HG03354 (cell line): Measurements from ENCODE around the gene LIN37.

Experiments
- ATAC-seq: cut with Tn5 transposase; IDR thresholded peaks from one replicate; pipeline ENCODE4 v1.9.1; 2021; ENCODE audit warnings: mild to moderate bottlenecking; ENCODE audit not compliant: unreplicated experiment, poor library complexity, severe bottlenecking

Gene LIN37, protein sequence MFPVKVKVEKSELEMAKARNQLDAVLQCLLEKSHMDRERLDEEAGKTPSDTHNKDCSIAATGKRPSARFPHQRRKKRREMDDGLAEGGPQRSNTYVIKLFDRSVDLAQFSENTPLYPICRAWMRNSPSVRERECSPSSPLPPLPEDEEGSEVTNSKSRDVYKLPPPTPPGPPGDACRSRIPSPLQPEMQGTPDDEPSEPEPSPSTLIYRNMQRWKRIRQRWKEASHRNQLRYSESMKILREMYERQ

DNA sequence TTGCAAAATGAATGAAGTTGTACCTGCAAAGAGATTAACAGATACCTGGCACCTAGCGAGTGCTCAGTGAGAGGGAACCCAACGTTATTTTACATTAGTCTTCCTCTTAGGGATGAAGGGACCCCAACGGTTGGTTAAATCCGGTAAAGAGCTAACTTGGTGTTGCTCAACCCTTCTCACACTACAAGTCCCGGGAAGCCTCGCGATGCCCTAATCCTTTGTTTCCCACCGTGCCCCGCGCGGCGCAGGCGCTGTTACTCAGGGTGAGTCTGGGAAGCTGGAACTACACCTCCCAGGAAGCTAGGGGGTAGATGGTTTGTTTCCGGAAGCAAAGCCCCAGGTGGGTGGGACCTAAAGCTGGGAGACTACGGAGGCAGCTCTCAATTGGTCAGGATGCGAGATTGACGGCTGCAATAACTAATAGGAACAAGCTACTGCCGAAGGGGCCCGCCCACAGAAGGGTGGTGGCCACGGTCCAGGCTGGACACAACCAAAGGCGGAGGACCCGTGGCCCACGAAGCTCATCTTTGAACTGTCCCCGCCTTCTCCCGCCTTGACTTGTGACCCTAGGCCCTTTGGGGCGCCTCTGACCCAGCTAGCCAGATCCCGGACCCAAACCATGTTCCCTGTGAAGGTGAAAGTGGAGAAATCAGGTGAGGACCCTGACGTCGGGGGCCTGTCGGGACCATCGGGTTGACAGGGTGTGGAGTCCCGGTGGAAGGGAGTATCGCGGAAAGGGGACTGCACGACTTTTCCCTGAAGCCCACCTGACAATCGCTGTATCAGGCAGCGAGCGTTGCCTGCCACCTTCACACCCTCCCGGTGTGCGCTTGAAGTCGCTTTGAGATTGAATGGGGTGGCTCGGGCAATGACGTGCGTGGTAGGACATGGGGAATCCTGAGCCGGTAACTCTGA, at the start of gene LIN37:
Gene LIN37 (plus strand): TSS at position 471 of the 915 bp plus-strand sequence. CDS start 149 bp downstream, at position 620.
- peak; percentile 70 for ATAC-seq

DNA sequence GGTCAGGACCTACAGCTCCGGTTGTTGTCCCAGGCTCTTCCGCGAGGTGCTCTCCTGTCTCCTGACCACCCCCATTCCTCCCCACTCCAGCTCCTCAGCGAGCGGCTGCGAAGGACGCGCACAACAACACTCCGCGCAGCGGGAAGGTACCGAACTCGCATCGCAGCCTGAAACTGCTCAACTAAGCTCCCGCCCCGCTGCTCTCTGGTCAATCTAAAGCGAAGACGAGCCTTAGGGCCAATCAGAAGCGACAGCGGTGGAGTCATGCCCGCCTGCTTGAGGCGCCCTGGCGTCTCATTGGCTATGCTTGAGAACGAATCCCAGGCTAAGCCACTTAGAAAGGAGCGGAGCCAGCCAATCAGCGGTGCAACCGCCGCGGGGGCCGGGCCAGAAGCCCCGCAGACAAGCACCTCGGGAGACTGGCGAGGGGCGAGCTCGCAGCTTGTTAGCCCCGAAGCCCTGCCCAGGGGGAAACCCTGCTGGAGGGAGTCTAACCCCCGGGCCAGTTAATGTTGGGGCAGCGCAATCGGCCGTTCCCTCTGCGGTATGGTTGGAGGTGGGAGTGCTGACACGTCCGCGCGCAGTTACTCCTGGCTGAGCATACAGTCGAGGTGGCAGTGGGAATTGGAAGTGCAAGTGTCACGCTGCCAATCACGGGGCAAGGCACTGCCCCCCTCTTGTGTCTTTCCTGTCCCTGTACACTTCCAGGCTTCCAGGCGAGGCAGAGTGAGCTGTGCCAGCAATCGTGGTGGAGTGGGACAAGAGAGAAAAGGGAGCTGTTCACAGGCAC, 46.0 kb upstream of the LIN37 start:
- ATAC-seq = peak; percentile 96

DNA sequence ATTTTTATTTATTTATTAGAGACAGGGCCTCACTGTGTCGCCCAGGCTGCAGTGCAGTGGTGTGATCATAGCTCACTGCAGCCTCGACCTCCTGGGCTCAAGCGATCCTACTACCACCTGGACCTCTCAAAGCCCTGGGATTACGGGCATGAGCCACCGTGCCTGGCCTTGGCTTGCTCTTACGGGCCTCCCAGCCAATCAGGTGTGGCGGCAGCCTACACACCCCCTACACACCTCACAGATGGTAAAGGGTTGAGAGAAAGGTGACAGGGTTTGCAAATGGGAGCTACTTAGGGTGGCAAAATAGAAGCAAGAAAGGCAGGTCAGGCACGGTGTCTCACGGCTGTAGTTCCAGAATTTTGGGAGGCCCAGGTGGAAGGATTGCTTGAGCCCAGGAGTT, 45.0 kb upstream of the LIN37 start:
- no peak for ATAC-seq

DNA sequence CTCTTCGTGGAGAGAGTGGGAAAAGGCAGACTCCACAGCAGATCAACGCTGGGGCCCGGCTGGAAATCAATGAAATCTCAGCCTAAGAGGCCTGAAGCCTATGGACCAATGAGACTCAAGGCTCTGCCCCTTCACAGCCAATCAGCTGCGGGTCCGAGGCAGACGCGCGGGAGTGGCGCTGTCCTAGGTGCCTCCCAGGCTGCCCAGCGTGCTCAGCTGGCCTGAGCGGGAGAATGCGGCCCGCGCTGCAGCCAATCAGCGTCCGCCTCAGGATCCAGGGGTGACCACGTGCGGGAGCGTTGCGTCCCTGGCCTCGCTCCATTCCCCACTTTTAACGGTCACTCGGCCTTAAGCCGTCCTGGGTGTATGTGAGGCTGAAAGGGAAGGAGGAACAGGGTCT, 44.2 kb upstream of the LIN37 start, which contains the start of gene ZBTB32:
Gene ZBTB32 (plus strand): TSS at position 341 of the 400 bp plus-strand sequence. CDS start 10,069 bp downstream, outside the sequence.
- ATAC-seq = no peak

DNA sequence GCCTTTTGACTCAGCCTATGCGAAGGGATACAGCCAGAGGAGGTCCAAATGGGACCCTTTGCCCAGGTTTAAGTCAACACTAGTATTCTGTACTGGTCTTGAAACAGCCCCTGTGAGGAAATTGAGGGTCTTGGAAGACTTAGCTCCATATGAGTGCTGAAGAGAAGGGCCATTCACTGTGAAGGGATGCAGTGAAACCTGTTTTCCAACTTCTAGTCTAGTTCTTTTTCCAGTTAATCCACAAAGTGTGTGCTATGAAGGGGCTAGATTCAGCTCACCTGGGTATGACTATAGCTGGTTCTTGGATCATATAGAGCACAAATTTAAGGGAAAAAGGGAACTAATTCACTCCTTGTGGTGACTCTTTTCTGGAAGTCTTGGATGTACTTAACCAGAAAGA, 40.0 kb upstream of the LIN37 start:
- ATAC-seq = no peak

DNA sequence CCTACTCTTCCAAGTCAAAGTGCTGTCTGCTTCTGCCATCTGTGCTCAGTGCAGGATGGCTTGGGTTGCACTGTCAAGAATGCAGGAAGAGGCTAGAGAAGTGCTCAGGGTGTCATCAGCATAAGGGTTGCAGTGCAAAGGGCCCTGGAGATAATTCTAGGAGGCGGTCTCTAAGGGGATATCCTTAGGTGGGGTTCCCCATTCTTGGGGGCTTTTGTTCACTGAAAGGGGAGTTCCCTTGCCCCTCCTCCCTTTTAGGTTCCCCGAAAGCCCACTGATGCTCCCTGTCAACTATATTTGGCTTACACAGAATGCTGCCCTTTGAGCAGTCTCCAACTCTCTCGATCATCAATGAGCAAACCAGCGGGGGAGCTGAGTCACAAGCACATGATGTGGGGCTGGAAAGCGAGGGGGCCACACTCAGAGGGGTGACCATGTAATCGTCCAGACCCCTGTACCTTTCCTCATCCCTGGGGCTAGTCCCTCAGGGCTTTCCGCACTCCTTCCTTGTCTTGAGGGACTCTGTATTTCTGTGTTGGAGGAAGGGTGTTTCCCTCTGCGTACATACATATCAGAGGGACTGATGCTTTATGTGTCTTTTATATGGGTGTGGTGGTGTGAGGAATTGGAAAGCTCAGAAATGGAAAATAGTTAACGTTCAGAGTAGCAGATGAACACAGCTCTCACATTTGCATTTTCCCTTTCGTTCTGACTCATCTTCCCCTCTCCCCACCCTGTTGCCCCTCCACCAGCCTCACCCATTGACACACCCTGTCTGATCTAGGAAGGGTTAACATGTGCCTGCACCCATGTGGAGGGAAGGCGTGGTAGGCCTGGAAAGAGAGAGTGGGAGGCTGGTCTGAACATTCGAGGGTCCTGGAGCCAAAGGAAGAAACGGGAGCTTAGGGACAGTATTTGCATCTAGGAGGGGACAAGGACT, 37.3 kb upstream of the LIN37 start:
- ATAC-seq = peak; percentile 42

DNA sequence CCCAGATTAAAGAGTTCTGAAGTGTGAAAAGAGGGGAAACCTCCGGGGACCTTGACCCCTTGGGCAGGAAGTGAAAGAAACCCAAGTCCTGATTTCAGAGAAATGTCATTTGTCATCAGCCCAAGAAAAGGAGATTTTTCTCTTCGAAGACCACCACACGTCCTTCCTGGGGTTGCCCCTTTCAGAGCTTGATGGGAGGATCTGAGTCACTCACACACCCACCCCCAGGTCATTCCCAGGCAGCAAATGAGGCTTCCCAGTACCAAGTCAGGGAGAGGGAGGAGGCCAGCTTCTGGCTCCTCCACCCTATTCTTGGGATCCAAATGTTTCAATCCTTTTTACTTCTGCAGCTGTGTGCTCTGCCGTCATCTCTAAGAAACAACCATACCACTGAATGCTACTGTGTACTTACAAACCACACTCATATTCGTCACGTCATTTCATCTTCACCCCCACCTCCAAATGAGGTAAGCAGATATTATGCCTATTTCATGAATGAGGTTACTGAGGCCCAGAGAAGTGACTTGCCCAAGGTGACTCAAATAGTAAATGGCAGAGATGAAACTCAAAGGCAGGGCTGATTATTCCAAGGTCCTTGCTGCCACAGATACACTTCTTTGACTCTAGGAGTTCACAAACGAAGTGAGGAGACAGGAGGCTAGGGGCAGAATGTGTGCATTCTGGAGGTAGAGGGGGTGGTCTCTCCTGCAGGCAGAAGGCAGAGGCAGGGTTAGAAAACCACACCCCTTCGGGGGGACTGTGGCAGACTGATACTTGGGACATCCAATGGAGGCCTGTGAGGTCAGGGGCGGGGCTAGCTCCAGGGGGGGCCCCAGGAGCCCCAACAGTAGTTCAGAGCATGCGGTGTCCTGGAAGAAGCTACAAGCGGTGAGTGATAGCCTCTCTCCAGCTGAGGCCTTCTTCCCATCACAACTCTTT, 35.5 kb upstream of the LIN37 start:
- ATAC-seq = no peak

DNA sequence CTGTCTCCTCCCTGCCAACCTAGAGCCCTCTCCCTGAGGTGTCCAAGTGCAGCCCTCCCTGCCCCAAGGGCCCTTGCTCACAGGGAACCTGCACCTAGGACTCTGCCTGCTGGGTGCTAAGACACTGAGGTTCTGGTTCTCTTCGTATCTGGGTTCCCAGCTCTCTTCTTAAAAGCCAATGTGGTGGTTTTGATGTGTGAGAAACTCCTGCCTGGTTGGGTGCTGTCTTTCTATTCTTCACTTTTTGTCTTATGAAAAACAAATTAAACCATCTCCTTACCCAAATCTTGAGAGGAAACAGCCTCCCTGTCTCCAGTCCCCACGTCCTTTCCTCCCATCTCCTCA, 34.9 kb upstream of the LIN37 start:
- no peak for ATAC-seq

DNA sequence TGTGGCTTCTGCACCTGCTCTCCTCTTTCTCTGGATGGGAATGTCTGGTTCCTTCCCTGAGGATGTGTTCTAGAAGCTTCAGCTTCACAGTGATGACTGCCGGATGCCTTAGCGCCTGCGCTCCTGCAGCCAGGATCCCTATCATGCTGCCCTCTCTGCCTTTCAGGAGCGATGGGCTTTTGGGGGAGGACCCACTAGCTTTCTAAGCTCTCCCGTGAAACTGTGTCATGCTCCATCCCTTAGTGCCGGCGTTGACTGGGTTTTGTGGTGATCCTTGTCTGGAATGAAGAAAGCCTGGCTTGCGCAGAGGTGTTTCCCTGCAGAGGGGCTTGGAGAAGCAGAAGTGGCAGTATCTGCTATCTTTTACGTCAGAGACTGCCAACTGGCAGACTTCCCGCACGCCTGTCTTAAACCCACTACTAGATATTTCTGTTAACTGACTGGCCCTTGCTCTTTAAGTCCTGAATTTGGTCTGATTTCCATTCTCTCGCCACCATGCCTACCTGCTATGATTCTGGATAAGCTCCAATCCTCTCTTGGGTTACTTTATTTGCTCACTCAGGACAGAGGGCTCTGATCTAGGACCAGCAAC, 34.4 kb upstream of the LIN37 start:
- ATAC-seq = no peak

DNA sequence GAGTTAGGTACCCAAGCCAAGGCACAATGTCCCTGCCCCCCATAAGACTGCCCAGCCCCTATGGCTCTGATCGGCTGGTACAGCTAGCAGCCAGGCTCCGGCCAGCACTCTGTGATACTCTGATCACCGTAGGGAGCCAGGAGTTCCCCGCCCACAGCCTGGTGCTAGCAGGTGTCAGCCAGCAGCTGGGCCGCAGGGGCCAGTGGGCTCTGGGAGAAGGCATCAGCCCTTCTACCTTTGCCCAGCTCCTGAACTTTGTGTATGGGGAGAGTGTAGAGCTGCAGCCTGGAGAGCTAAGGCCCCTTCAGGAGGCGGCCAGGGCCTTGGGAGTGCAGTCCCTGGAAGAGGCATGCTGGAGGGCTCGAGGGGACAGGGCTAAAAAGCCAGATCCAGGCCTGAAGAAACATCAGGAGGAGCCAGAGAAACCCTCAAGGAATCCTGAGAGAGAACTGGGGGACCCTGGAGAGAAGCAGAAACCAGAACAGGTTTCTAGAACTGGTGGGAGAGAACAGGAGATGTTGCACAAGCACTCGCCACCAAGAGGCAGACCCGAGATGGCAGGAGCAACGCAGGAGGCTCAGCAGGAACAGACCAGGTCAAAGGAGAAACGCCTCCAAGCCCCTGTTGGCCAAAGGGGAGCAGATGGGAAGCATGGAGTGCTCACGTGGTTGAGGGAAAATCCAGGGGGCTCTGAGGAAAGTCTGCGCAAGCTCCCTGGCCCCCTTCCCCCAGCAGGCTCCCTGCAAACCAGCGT, 33.6 kb upstream of the LIN37 start:
- ATAC-seq = no peak

DNA sequence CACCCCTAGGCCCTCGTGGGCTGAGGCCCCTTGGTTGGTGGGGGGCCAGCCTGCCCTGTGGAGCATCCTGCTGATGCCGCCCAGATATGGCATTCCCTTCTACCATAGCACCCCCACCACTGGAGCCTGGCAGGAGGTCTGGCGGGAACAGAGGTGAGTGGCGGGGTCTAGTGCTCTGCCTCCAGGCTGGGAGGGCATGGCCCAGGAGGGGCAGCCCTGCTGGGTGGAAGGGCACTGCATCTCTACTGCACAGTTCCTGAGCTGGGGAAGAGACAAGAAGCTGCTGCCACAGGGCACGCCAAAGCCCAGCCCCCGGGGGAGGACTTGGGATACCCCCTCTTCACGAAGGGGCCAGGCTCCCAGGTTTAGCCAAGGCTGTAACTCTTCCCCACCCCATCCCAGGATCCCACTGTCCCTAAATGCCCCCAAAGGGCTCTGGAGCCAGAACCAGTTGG, 33.0 kb upstream of the LIN37 start:
- no peak for ATAC-seq

DNA sequence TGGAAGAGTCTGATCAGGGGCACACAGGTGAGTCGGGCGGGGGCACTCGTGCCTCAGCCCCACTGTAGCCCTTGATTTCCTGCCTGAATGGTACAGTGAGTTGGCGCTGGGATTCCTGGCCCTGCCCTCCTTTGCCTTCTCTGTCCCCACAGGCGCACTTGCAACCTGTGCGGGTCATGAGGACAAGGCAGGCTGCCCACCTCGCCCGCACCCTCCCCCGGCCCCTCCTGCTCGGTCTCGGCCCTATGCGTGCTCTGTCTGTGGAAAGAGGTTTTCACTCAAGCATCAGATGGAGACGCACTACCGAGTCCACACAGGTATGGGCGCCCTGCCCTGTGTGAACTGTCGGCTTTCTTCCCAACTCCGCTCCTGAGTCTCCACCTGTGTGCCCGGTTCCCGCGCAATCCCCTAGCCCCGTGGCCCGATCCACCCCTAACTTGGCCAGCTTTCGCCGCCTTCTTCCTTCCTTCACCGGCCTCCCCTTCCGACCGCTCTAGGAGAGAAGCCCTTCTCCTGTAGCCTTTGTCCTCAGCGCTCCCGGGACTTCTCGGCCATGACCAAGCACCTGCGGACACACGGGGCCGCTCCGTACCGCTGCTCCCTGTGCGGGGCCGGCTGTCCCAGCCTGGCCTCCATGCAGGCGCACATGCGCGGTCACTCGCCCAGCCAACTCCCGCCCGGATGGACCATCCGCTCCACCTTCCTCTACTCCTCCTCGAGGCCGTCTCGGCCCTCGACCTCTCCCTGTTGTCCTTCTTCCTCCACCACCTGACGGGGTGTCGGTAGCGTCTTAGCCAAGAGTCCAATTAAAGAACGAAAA, 32.2 kb upstream of the LIN37 start:
- no peak for ATAC-seq

DNA sequence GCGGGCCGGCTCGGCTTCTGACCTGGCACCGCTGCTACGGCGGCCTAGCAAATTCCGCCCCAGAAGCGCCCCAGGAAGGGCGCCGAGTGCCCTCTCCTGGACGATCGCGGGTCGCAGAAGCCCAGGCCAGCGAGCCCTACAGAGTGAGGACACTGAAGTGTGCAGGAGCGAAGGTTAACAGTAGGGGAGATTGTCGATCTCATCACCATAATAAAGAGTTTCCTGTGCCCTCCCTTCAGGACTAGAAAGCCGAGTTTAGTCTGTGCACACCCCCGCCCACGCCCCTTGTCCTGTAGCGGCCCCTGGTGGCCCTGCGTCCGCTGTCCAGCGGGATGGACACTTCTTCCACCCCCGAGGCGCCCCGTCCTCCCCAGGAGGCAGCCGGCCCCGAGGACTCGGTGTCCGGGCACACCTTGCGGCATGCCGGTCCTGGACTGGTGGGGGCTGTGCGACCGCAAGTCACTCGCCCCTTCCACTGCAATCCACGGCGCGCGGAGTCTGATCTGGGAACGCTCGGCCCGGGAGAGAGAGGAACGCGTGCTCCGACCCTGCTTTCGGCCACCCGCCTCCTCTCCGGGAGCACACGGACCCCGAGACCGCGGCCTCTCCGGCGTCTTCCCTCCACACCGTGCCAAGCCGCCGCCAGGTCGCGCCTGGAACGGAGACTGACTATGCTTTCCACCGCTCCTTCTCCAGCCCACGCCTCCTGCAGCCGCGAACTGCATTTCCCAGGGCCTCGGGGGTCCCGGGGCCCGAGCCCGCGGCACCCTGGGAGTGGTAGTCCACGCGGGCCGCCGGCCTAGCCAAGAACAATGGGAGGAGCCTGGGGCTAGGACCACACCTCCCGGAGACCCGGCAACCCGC, 31.3 kb upstream of the LIN37 start:
- ATAC-seq = peak; percentile 69

DNA sequence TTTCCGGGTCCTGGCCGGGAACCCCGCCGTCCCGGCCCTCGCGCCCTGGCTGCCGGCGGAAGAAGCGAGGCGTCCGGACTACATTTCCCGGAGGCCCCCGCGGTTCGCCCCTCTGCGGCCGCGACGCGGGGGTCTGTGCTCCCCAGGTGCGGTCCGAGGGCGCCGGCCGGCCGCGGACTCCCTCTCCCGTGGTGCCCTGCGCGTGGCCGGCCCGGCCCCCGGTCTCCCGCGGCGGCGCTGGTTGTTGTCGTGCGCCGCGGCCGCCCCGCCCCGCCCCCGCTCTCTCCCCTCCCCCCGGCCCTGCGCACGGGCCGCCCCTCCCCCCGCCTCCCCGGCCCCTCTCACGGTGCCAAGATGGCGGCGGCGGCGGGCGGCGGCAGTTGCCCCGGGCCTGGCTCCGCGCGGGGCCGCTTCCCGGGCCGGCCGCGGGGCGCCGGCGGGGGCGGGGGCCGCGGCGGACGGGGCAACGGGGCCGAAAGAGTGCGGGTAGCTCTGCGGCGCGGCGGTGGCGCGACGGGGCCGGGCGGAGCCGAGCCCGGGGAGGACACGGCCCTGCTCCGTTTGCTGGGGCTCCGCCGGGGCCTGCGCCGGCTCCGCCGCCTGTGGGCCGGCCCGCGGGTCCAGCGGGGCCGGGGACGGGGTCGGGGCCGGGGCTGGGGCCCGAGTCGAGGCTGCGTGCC, 30.6 kb upstream of the LIN37 start, which contains the start of gene KMT2B:
Gene KMT2B (plus strand): TSS at position 339 of the 680 bp plus-strand sequence. CDS start 16 bp downstream, at position 355.
- no peak for ATAC-seq
